Tibial nerve (tissue), 4 donors: ENCODE data around the gene POU6F2. TPM values are rescaled to one million over a fixed set of nuclear protein-coding genes. Genes with fewer than 3 reads are reported as not detected.

Source experiments
- DNase-seq, 2 donors: peaks; one replicate each; pipeline ENCODE4 v3.0.0-alpha.2; 2019; ENCODE audit warnings: low spot score in 2 of 2
- H3K27ac ChIP-seq, 4 donors: fragments of 200-600 bp; sonication (generic) in 3 of 4; one replicate each; pipeline ENCODE4 v1.5.1; 2017 to 2019; ENCODE audit warnings: mild to moderate bottlenecking in 1 of 4
- H3K27me3 ChIP-seq, 2 donors: fragments of 200-600 bp; sonication (generic) in 1 of 2; one replicate each; pipeline versions ENCODE4 v1.5.1 to v1.6.0; 2017 to 2019
- H3K36me3 ChIP-seq, 3 donors: fragments of 200-600 bp; sonication (generic); one replicate each; pipeline ENCODE4 v1.5.1; 2018 to 2019
- H3K4me1 ChIP-seq, 4 donors: fragments of 200-600 bp; sonication (generic) in 3 of 4; one replicate each; pipeline ENCODE4 v1.5.1; 2017 to 2019
- H3K4me3 ChIP-seq, 4 donors: fragments of 200-600 bp; sonication (generic) in 3 of 4; one replicate each; pipeline ENCODE4 v1.5.1; 2017 to 2019; ENCODE audit warnings: mild to moderate bottlenecking in 1 of 4, moderate library complexity in 1 of 4
- H3K9me3 ChIP-seq, 4 donors: fragments of 200-600 bp; sonication (generic) in 3 of 4; one replicate each; pipeline ENCODE4 v1.5.1; 2017 to 2019
- EP300 ChIP-seq, 2 donors: sonication (generic); formaldehyde crosslinking; IDR thresholded peaks; one replicate each; pipeline ENCODE4 v1.6.1; 2017; ENCODE audit warnings: antibody characterized with exemption in 2 of 2, mild to moderate bottlenecking in 1 of 2
- POLR2A ChIP-seq, 2 donors: fragments of 450-650 bp; IDR thresholded peaks; one replicate each; pipeline ENCODE4 v1.6.1; 2017; ENCODE audit warnings: antibody characterized with exemption in 2 of 2, mild to moderate bottlenecking in 2 of 2, moderate library complexity in 2 of 2
- WGBS, 2 donors: methylation state at CpG; one replicate each; pipeline ENCODE4 v1.1.5; 2018; 5-methylcytosine and 5-hydroxymethylcytosine counted together
- total RNA-seq, 4 donors: library from RNA; depleted of rRNA; stranded (reverse); fragments of >200 nt; gene quantifications; one replicate each; pipeline ENCODE4 v1.1.0, GENCODE V29; 2016
- TF ChIP-seq, protein P1 (sequence below), 5 experiments: fragments of 200-600 bp in 3 of 5; fragments of 450-650 bp in 2 of 5; sonication (generic) in 3 of 5; IDR thresholded peaks; one replicate each; pipeline ENCODE4 v1.5.1; 2016 to 2019; ENCODE audit warnings: antibody characterized with exemption in 5 of 5, mild to moderate bottlenecking in 3 of 5, moderate library complexity in 2 of 5

POU6F2 gene
- total RNA-seq, 4 donors from 2014 or later: 0.21 to 1.8 (median 1.3) TPM

DNA sequence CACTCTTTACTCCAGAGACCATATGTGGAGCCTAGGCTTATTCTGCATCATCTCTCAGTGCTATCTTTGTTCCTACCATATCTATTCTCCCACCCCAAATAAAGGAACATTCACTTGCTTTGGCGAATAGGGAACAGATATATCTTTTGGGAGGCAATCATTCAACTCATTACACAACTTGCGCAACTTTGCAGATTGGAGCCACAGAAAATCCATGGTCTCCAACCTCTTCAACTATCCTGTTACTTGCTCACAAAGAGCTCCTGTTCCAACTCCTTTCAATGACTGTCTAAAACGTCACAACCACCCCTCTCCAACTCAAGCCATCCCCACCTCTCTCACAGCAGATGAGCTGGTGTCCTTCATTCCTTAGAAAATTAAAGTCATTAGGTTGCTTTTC, 203.7 kb downstream of the POU6F2 start:
- Histone ChIP-seq H3K4me3 (no peak overlapping the region), H3K27me3 (no peaks in the 10 kb centered on the region), H3K36me3 (no peaks in the 10 kb centered on the region), H3K4me1 (no peaks in the 10 kb centered on the region), H3K27ac (no peak overlapping the region), H3K9me3 (no peaks in the 10 kb centered on the region)
- TF ChIP-seq, protein P1, sequence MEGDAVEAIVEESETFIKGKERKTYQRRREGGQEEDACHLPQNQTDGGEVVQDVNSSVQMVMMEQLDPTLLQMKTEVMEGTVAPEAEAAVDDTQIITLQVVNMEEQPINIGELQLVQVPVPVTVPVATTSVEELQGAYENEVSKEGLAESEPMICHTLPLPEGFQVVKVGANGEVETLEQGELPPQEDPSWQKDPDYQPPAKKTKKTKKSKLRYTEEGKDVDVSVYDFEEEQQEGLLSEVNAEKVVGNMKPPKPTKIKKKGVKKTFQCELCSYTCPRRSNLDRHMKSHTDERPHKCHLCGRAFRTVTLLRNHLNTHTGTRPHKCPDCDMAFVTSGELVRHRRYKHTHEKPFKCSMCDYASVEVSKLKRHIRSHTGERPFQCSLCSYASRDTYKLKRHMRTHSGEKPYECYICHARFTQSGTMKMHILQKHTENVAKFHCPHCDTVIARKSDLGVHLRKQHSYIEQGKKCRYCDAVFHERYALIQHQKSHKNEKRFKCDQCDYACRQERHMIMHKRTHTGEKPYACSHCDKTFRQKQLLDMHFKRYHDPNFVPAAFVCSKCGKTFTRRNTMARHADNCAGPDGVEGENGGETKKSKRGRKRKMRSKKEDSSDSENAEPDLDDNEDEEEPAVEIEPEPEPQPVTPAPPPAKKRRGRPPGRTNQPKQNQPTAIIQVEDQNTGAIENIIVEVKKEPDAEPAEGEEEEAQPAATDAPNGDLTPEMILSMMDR (IDR thresholded peaks at IDR 0.05): no peak
- TF ChIP-seq POLR2A (IDR thresholded peaks at IDR 0.05) (no peak), EP300 (IDR thresholded peaks at IDR 0.05) (no peak)
- DNase-seq: no peak
- WGBS, 2 donors: 77 to 81% methylated on average over 3 of the region's 3 CpGs

DNA sequence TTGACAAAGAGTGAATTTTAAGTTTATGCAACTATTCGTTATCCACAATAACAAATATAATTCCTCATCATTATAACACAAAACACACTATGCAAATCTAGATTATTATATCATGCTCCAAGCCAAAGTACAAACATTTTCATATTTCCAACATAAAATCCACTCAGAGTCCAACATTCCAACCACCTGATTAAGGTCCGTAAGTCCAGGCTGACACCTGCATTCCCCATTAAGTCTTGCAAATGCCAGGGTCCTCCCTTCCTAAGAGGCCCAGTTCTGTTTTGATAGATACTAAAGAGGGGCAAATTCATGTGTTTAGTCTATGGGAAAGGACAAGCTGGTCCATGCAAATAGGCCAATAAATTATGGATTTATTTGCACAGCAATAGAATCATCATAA, 206.1 kb downstream of the POU6F2 start:
- Histone ChIP-seq H3K36me3 (no peaks in the 10 kb centered on the region), H3K4me1 (no peaks in the 10 kb centered on the region), H3K4me3 (no peak overlapping the region), H3K27ac (no peak overlapping the region), H3K9me3 (no peaks in the 10 kb centered on the region), H3K27me3 (no peaks in the 10 kb centered on the region)
- DNase-seq: no peak
- WGBS, 2 donors: 75 to 91% methylated on average over 2 of the region's 2 CpGs
- TF ChIP-seq POLR2A (IDR thresholded peaks at IDR 0.05): no peak
- TF ChIP-seq EP300 (IDR thresholded peaks at IDR 0.05): no peak
- TF ChIP-seq, protein P1 (IDR thresholded peaks at IDR 0.05): no peak

DNA sequence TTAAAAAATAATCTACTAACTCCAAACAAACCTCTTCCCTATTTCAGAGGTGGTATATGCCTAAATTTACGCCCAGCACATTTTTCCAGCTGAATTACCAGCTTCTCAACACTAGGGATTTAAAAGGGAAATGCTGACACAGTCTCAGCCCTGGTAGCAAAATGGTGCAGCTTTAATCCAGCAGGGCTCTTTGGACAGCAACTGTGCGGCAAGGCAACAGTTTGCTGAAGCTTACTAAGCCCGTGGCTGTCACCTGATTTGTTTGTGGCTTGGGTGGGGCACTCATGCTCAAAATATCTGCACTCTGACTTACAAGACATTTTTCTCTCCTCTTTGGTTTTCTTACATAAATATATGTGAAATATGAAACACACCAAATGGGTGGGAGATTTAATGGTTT, 206.7 kb downstream of the POU6F2 start:
- H3K4me3 ChIP-seq: no peak overlapping the region
- H3K4me1 ChIP-seq: no peaks in the 10 kb centered on the region
- no peaks in the 10 kb centered on the region for H3K9me3 ChIP-seq
- 62 to 64% methylated on average over 3 of the region's 3 CpGs for WGBS, 2 donors
- TF ChIP-seq, protein P1 (IDR thresholded peaks at IDR 0.05): no peak
- TF ChIP-seq POLR2A (IDR thresholded peaks at IDR 0.05) (no peak), EP300 (IDR thresholded peaks at IDR 0.05) (no peak)
- no peak for DNase-seq
- H3K27ac ChIP-seq: no peak overlapping the region
- H3K27me3 ChIP-seq: no peaks in the 10 kb centered on the region
- H3K36me3 ChIP-seq: no peaks in the 10 kb centered on the region

DNA sequence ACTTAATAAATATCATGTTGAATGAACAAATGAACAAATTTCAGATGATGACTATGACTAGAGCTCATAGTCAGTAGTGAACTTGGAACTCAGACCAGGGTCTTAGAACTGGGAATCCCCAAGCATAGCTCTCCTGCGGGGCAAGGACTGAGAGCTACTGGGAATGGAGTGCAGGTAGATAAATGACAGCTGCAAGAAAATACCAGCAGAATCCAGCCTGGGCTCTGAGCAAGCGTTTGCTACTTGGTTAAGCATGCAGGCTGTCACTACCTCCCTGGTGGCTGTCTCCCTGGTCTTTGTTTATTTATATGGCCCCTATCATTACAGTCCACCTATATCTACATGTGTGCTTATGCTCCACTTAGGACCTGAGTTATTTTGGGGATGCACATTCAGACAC, 208.4 kb downstream of the POU6F2 start:
- Histone ChIP-seq H3K27me3 (no peaks in the 10 kb centered on the region), H3K4me3 (no peak overlapping the region), H3K36me3 (no peaks in the 10 kb centered on the region), H3K4me1 (no peaks in the 10 kb centered on the region), H3K9me3 (no peaks in the 10 kb centered on the region), H3K27ac (no peak overlapping the region)
- no peak for DNase-seq
- TF ChIP-seq, protein P1 (IDR thresholded peaks at IDR 0.05): no peak
- no peak for TF ChIP-seq EP300 (IDR thresholded peaks at IDR 0.05)
- no peak for TF ChIP-seq POLR2A (IDR thresholded peaks at IDR 0.05)
- WGBS, 2 donors: 75 to 91% methylated on average over 2 of the region's 2 CpGs

DNA sequence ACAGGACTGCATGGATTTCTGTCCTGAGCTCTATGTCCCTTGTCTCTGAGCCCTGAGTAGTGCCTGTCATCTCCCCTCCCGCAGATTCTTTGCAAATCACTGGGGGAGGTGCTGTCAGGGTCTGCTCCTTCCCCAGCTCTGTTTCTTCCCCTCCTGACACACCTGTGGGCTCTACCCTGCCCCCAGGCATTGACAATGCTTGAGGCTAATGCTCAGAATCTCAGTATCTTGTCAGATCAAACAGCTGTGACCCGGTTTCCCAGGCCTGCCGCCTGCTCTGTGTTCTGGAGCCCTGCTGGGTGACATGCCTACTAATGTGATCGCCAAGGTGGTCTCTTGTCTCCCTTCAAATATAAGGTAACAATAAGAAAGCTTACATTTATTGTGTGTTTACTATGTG, 209.0 kb downstream of the POU6F2 start:
- H3K4me3 ChIP-seq: no peak overlapping the region
- no peaks in the 10 kb centered on the region for H3K36me3 ChIP-seq
- H3K9me3 ChIP-seq: no peaks in the 10 kb centered on the region
- TF ChIP-seq POLR2A (IDR thresholded peaks at IDR 0.05) (no peak), EP300 (IDR thresholded peaks at IDR 0.05) (no peak)
- TF ChIP-seq, protein P1 (IDR thresholded peaks at IDR 0.05): no peak
- H3K4me1 ChIP-seq: no peaks in the 10 kb centered on the region
- H3K27ac ChIP-seq: no peak overlapping the region
- H3K27me3 ChIP-seq: no peaks in the 10 kb centered on the region
- DNase-seq: no peak
- 74 to 75% methylated on average over 4 of the region's 4 CpGs for WGBS, 2 donors
